Smooth muscle cell (in vitro differentiated cells): ENCODE measurements around the gene COMT. TPM values are rescaled to one million over a fixed set of nuclear protein-coding genes. Genes with fewer than 3 reads are reported as not detected.
A peak's percentile ranks its signal among the peaks of the same experiment; 100 is the strongest.

Experiments used
- DNase-seq: peaks from one replicate; lab custom pipeline; 2025; ENCODE audit not compliant: unreplicated experiment; lab: John Stamatoyannopoulos, UW
- H2AFZ ChIP-seq: fragments of 200-600 bp; sonication (generic); 2 replicates; pipeline ENCODE4 v1.6.0; 2016; ENCODE audit warnings: antibody characterized with exemption, low read depth, mild to moderate bottlenecking
- H3F3A ChIP-seq: fragments of 200-600 bp; sonication (generic); 2 replicates; pipeline ENCODE4 v1.6.0; 2017; ENCODE audit warnings: antibody characterized with exemption, low read depth
- H3K27ac ChIP-seq: fragments of 200-600 bp; sonication (generic); 2 replicates; pipeline ENCODE4 v1.5.1; 2016; ENCODE audit warnings: low read depth, mild to moderate bottlenecking
- H3K27me3 ChIP-seq: fragments of 200-600 bp; sonication (generic); 2 replicates; pipeline ENCODE4 v1.6.1; 2016; ENCODE audit warnings: low read depth, mild to moderate bottlenecking
- H3K36me3 ChIP-seq: fragments of 200-600 bp; sonication (generic); 2 replicates; pipeline ENCODE4 v1.5.1; 2016; ENCODE audit warnings: low read depth
- H3K4me1 ChIP-seq: fragments of 200-600 bp; sonication (generic); 2 replicates; pipeline ENCODE4 v1.5.1; 2016; ENCODE audit warnings: low read depth
- H3K4me2 ChIP-seq: fragments of 200-600 bp; sonication (generic); 2 replicates; pipeline ENCODE4 v1.6.0; 2016; ENCODE audit warnings: mild to moderate bottlenecking
- H3K4me3 ChIP-seq: fragments of 200-600 bp; sonication (generic); 2 replicates; pipeline ENCODE4 v1.5.1; 2016; ENCODE audit warnings: mild to moderate bottlenecking
- H3K79me2 ChIP-seq: fragments of 200-600 bp; sonication (generic); 2 replicates; pipeline ENCODE4 v1.6.0; 2016; ENCODE audit warnings: low read depth, mild to moderate bottlenecking
- H3K9ac ChIP-seq: fragments of 200-600 bp; sonication (generic); 2 replicates; pipeline ENCODE4 v1.6.0; 2016; ENCODE audit warnings: low read depth
- H3K9me3 ChIP-seq: fragments of 200-600 bp; sonication (generic); replicated peaks from 2 replicates; pipeline ENCODE4 v1.5.1; 2016; ENCODE audit warnings: low read depth
- H4K20me1 ChIP-seq: fragments of 200-600 bp; sonication (generic); 2 replicates; pipeline ENCODE4 v1.6.0; 2016; ENCODE audit warnings: low read depth
- CTCF ChIP-seq: fragments of 200-600 bp; sonication (generic); IDR thresholded peaks from 2 replicates; pipeline ENCODE4 v1.5.1; 2017; ENCODE audit warnings: borderline replicate concordance, mild to moderate bottlenecking, antibody characterized with exemption; ENCODE audit not compliant: insufficient read depth, poor library complexity, severe bottlenecking
- WGBS: methylation state at CpG from one replicate; pipeline ENCODE4 v1.1.7; 2016; ENCODE audit warnings: low lambda C conversion rate; 5-methylcytosine and 5-hydroxymethylcytosine counted together
- polyA plus RNA-seq: library from polyadenylated mRNA; unstranded; fragments of >200 nt; fragmentation: Nextera tagmentation; extraction: Ambion mirVana; gene quantifications from 2 replicates; pipeline ENCODE4 v1.2.1, GENCODE V29; 2016
- total RNA-seq: library from RNA; depleted of rRNA; stranded (reverse); fragments of >200 nt; gene quantifications from 2 replicates; pipeline ENCODE4 v1.2.3, GENCODE V29; 2014

The COMT gene
- total and polyA plus RNA-seq, 2 experiments from 2014 or later: 4.1 to 6.2 TPM

- Histone ChIP-seq H3K9me3 (no peaks in the 10 kb centered on the region), H2AFZ (no peak overlapping the region), H3K36me3 (no peaks in the 10 kb centered on the region), H3K9ac (no peak overlapping the region), H3K27me3 (no peaks in the 10 kb centered on the region), H3F3A (no peaks in the 10 kb centered on the region), H3K4me2 (no peak overlapping the region), H3K4me3 (no peak overlapping the region), H3K79me2 (no peaks in the 10 kb centered on the region), H4K20me1 (no peaks in the 10 kb centered on the region), H3K27ac (no peak overlapping the region), H3K4me1 (peaks cover 19% of the 10 kb centered on the region)
- DNase-seq: no peak
- 96% methylated on average over 9 of the region's 9 CpGs for WGBS
- no peak for TF ChIP-seq CTCF
Observed at GRCh38 chr22:19961201-19961580, 19.6 kb downstream of the COMT start.

- no peak overlapping the region for H3K4me2 ChIP-seq
- WGBS: 91% methylated on average over 8 of the region's 8 CpGs
- H3K9ac ChIP-seq: no peak overlapping the region
Observed at GRCh38 chr22:19961868-19962245, 20.3 kb downstream of the COMT start.

GRCh38 chr22:19962246-19962908, 20.8 kb downstream of the COMT start:
- Histone ChIP-seq H3K27me3 (no peaks in the 10 kb centered on the region), H3K4me1 (peaks cover 19% of the 10 kb centered on the region), H3K27ac (no peak overlapping the region), H4K20me1 (no peaks in the 10 kb centered on the region), H2AFZ (no peak overlapping the region), H3K4me3 (no peak overlapping the region), H3K36me3 (no peaks in the 10 kb centered on the region), H3K9me3 (no peaks in the 10 kb centered on the region), H3F3A (no peaks in the 10 kb centered on the region), H3K4me2 (peak overlapping the region; percentile 67), H3K9ac (no peak overlapping the region), H3K79me2 (no peaks in the 10 kb centered on the region)
- peak; percentile 43 for TF ChIP-seq CTCF
- peak; percentile 26 for DNase-seq
- WGBS: 31% methylated on average over 22 of the region's 22 CpGs

More at GRCh38 chr22:19961868-19962245, 20.3 kb downstream of the COMT start:
- Histone ChIP-seq H3K79me2 (no peaks in the 10 kb centered on the region), H3K4me3 (no peak overlapping the region), H3K36me3 (no peaks in the 10 kb centered on the region), H3K9me3 (no peaks in the 10 kb centered on the region), H2AFZ (no peak overlapping the region), H3K4me1 (peaks cover 19% of the 10 kb centered on the region), H3F3A (no peaks in the 10 kb centered on the region), H3K27ac (no peak overlapping the region), H3K27me3 (no peaks in the 10 kb centered on the region), H4K20me1 (no peaks in the 10 kb centered on the region)
- TF ChIP-seq CTCF: no peak
- DNase-seq: no peak
